ENCODE data around the gene NRIP1. TPM values are rescaled to one million over a fixed set of nuclear protein-coding genes. Genes with fewer than 3 reads are reported as not detected.

NRIP1 gene
- total RNA-seq, 2 donors from 2014 or later: 16.0 to 24.8 TPM

DNA sequence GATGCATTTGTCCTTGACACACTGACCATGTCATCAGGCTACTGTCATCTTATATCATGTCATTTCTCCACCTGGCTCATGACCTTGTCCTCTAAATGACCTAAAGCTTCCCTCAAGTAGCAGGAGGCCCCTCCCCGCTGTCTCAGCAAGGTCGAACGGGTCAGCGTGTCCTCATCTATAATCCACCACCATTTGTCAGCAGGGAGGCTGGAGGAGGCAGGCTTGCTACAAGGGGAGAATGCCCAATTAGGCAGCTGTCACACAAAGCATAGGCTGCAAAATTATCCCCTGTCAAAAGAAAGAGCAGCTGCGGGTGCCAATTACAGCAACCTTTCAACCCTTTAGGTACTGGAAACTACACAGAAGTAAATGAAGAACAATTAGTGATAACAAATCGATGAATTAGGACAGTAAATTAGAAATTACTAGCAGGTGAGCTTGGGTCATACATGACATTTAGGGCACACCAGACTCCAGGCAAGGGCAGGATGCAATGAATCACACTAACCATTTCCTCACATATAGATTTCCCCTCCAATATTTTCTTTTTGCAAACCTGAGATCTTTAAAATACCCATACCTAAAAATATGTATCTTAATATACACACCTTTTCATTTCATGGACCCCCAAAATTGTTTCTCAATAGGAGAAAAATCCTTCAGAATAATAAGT lies 61.2 kb downstream of the NRIP1 start:
- H3K27ac Mint-ChIP-seq: no peak overlapping the region
- no peaks in the 10 kb centered on the region for H3K36me3 Mint-ChIP-seq
- H3K4me3 Mint-ChIP-seq: no peak overlapping the region
- no peaks in the 10 kb centered on the region for H3K27me3 Mint-ChIP-seq
- H3K9me3 Mint-ChIP-seq: no peaks in the 10 kb centered on the region
- DNase-seq (ENCODE audit: low spot score) (no peak), ATAC-seq (no peak)
- peaks cover 31 to 41% of the 10 kb centered on the region in 2 donors for H3K4me1 Mint-ChIP-seq (ENCODE audit: low read depth in 2 of 2)

DNA sequence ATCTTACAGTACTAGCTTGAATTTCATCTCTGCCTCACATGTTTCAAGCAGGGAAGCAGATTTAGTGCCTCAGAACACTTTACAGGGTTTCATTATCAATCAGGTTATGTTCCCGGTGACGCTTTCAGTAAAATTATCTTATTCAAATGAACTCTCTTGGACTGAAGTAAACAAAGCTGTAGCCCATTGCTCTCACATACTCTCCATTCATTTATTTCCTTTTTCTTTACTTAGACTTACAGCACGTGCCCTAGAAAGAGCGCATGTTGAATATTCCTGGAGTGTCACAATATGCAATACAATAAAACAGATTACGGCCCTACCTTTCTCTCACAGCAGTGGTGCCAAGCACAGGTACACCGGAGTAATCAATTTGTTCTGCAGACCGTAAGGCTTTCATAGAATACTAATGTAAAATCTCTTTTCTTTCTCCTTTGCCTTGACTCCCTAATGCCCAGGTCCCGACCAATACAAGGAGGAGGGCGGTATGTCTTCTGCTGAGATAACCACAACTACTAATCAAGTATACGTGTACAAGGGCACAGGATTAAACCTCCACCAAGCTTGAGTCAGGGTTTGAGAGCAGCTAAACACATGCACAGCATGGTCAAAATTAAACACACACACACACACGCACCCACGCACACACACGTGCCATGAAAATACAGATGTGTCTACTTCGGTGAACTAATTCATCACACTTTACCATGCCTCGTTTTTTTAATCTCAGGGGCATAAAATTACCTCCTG lies 62.8 kb downstream of the NRIP1 start:
- Mint-ChIP-seq H3K4me1 (ENCODE audit: low read depth in 2 of 2) (peaks cover 31 to 47% of the 10 kb centered on the region in 2 donors), H3K27ac (no peak overlapping the region), H3K36me3 (no peaks in the 10 kb centered on the region)

DNA sequence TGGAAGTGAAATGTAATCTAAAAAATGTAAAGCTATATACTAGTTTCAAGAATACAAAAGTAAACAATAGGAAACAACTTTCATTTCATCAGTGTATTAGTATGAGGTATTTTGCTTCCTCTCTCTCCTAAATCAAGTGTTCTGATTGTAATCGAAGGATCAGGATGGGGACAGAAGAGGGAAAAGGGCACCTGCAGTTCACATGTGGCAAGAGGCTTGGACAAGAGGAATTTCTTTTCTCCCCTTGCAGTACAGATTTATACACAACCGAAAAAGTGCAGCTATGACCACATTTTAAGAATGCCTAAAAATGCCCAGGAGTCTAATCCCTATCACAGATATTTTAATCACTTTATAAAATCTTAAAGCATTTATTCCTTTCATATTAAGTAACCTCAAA lies 63.7 kb downstream of the NRIP1 start:
- Mint-ChIP-seq H3K27ac (no peak overlapping the region), H3K36me3 (no peaks in the 10 kb centered on the region), H3K27me3 (no peaks in the 10 kb centered on the region), H3K9me3 (no peaks in the 10 kb centered on the region), H3K4me3 (no peak overlapping the region), H3K4me1 (ENCODE audit: low read depth in 2 of 2) (peaks cover 26 to 44% of the 10 kb centered on the region in 2 donors)
- DNase-seq (ENCODE audit: low spot score): no peak
- no peak for ATAC-seq

More for the DNA sequence above, 62.8 kb downstream of the NRIP1 start:
- no peak overlapping the region for H3K4me3 Mint-ChIP-seq
- H3K27me3 Mint-ChIP-seq: no peaks in the 10 kb centered on the region
- ATAC-seq: no peak
- no peaks in the 10 kb centered on the region for H3K9me3 Mint-ChIP-seq
- no peak for DNase-seq (ENCODE audit: low spot score)

DNA sequence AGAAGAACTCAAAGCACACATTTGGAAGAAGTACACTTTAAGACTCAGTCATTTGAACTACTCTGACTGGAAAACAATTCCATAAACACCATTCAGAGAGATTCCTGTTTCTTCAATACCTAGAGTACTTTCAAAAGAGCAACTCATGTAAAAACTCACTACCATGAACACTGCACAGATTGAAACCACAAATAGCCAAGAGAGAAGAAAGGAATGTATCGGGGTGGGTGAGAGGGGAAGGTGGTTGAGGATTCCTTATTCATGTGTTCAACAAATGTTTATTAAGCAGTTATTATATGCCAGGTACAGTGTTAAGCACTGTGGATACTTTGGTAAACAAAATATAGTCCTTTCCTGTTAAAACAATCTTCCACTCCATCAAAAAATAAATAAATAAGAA lies 64.7 kb downstream of the NRIP1 start:
- no peak overlapping the region for H3K27ac Mint-ChIP-seq
- H3K36me3 Mint-ChIP-seq: no peaks in the 10 kb centered on the region
- ATAC-seq (no peak), DNase-seq (ENCODE audit: low spot score) (no peak)
- H3K27me3 Mint-ChIP-seq: no peaks in the 10 kb centered on the region
- H3K9me3 Mint-ChIP-seq: no peaks in the 10 kb centered on the region
- peaks cover 20 to 38% of the 10 kb centered on the region in 2 donors for H3K4me1 Mint-ChIP-seq (ENCODE audit: low read depth in 2 of 2)
- H3K4me3 Mint-ChIP-seq: no peak overlapping the region

DNA sequence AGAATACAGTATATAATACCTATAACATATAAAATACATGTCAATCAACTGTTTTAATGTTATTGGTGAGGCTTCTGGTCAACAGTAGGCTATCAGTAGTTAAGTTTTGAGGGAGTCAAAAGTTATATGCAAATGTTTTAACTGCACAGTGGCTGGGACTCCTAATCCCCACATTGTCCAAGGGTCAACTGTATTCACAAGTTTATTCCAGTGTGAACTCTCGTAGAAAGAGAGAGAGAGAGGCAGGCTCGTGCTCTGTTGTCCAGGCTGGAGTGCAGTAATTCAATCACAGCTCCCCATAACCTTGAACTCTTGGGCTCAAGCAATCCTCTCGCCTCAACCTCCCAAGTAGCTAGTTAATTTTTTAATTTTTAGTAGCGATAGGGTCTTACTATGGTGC lies 66.0 kb downstream of the NRIP1 start:
- no peaks in the 10 kb centered on the region for H3K9me3 Mint-ChIP-seq
- H3K4me1 Mint-ChIP-seq (ENCODE audit: low read depth in 2 of 2): peaks cover 12 to 30% of the 10 kb centered on the region in 2 donors
- H3K4me3 Mint-ChIP-seq: no peak overlapping the region
- ATAC-seq: no peak
- no peak overlapping the region for H3K27ac Mint-ChIP-seq
- no peak for DNase-seq (ENCODE audit: low spot score)
- no peaks in the 10 kb centered on the region for H3K36me3 Mint-ChIP-seq
- no peaks in the 10 kb centered on the region for H3K27me3 Mint-ChIP-seq

DNA sequence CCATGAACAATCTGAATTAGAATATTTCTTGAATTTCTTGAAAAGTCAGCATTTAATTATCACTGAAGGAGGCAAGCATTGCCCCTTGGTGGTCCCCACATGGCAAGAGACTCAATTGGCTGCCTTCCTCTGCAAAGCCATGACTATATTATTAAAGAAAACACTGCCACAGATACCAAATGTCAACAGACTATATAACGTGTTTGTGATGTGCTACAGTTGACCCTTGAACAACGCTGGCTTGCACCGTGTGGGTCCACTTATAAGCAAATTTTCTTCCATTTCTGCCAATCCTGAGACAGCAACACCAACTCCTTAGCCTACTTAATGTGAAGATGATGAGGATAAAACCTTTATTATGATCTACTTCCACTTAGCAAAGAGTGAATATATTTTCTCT lies 66.5 kb downstream of the NRIP1 start:
- H3K36me3 Mint-ChIP-seq: no peaks in the 10 kb centered on the region
- H3K4me3 Mint-ChIP-seq: no peak overlapping the region
- no peak overlapping the region for H3K27ac Mint-ChIP-seq
- no peaks in the 10 kb centered on the region for H3K27me3 Mint-ChIP-seq
- peaks cover 8 to 26% of the 10 kb centered on the region in 2 donors for H3K4me1 Mint-ChIP-seq (ENCODE audit: low read depth in 2 of 2)
- no peaks in the 10 kb centered on the region for H3K9me3 Mint-ChIP-seq
- ATAC-seq (no peak), DNase-seq (ENCODE audit: low spot score) (no peak)

DNA sequence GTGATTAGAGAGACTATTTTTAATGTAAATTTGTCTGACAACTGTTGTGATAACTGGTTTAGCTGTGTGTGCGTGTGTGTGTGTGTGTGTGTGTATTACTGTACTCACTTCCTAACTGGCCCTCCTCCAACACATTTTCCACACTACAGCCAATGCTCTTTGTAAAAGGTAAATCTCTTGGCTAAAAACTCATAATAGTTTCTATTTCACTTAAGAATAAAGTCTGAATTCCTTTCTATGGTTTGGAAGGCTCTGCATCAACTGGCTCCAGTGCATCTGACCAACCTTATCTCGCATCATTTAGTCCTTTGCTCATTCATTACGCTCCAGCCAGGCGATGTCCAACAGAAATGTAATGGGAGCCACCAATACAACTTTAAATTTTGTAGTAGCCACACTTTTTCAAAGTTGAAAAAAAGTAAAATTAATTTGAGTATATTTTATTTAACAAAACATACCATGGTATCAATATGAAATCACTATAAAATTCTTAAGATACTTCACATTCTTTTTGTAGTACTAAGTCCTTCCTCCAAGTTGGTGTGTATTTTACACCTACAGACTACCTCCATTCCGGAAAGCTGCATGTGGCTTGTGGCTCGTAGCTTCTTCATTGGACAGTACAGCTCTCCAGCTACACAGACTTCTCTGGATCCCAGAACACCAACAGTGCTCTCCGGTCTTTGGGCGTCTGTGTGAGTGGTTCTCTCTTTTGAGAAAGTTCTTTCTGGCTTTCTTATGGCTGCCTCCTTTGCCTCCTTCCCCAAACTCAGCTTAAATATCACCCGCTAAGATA lies 68.9 kb downstream of the NRIP1 start:
- Mint-ChIP-seq H3K9me3 (no peaks in the 10 kb centered on the region), H3K27me3 (no peaks in the 10 kb centered on the region), H3K36me3 (no peaks in the 10 kb centered on the region), H3K4me1 (ENCODE audit: low read depth in 2 of 2) (peaks cover 5 to 24% of the 10 kb centered on the region in 2 donors), H3K27ac (no peak overlapping the region), H3K4me3 (no peak overlapping the region)
- DNase-seq (ENCODE audit: low spot score) (no peak), ATAC-seq (no peak)

DNA sequence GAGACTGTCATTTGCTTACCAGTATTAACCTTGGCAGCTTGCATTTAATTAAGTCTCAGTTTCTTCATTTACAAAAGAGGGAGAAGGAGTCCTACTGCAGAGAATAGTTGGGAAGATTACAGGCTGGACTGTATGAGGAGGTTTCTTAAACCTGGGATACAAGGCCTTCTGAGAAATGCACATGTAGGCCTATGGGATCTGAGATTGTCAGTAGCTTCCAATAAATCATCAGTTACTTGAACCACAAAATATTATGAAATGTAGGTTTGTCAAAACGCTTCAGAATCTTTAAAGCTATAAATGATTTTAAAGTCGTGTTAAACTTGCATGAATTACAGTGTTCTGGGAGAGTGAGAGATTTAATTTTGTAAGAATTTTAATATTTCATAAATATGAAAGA lies 69.6 kb downstream of the NRIP1 start:
- ATAC-seq (no peak), DNase-seq (ENCODE audit: low spot score) (no peak)
- H3K36me3 Mint-ChIP-seq: no peaks in the 10 kb centered on the region
- peaks cover 5 to 27% of the 10 kb centered on the region in 2 donors for H3K4me1 Mint-ChIP-seq (ENCODE audit: low read depth in 2 of 2)
- no peaks in the 10 kb centered on the region for H3K27me3 Mint-ChIP-seq
- H3K4me3 Mint-ChIP-seq: no peak overlapping the region
- H3K27ac Mint-ChIP-seq: no peak overlapping the region
- H3K9me3 Mint-ChIP-seq: no peaks in the 10 kb centered on the region

DNA sequence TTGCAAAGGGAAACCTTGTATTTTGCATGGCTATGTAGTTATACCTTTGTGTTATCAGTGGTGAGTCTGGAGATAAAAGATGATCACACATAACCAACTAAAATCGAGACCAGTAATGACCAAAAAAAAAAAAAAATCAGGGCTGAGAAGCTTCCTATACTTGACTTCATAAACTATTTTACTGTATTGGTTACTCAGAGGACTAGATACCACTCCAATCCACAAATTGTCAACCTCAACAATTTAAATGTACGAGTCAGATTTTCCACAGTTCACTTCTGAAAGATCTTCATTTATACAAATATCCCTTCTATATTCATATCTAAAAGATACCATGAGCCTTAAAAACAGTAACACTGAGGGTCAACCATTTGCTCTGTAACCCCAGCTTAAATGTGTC lies 71.7 kb downstream of the NRIP1 start:
- Mint-ChIP-seq H3K27ac (no peak overlapping the region), H3K4me1 (ENCODE audit: low read depth in 2 of 2) (peaks cover 5 to 27% of the 10 kb centered on the region in 2 donors), H3K36me3 (no peaks in the 10 kb centered on the region), H3K27me3 (no peaks in the 10 kb centered on the region), H3K4me3 (no peak overlapping the region), H3K9me3 (no peaks in the 10 kb centered on the region)
- no peak for DNase-seq (ENCODE audit: low spot score)
- no peak for ATAC-seq

DNA sequence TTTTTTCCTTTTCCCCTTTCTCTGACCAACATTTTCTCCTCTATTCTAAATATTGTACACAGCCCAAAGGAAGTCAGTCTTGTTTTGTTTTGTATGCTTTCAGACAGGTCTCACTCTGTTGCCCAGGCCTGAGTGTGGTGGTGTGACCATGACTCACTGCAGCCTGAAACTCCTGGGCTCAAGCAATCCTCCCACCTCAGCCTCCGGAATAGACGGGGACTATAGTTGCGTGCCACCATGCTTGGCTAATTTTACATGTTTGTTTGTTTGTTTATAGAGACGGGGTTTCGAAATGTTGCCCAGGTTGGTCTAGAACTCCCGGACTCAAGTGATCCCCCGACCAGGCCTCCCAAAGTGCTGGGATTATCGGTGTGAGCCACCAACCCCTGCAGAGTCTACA lies 72.8 kb downstream of the NRIP1 start:
- Mint-ChIP-seq H3K27ac (peak overlapping the region in 1 of 2 donors; percentile 28), H3K4me3 (no peak overlapping the region), H3K9me3 (no peaks in the 10 kb centered on the region), H3K27me3 (no peaks in the 10 kb centered on the region), H3K4me1 (ENCODE audit: low read depth in 2 of 2) (peaks cover 5 to 26% of the 10 kb centered on the region in 2 donors), H3K36me3 (no peaks in the 10 kb centered on the region)
- DNase-seq (ENCODE audit: low spot score) (no peak), ATAC-seq (no peak)

DNA sequence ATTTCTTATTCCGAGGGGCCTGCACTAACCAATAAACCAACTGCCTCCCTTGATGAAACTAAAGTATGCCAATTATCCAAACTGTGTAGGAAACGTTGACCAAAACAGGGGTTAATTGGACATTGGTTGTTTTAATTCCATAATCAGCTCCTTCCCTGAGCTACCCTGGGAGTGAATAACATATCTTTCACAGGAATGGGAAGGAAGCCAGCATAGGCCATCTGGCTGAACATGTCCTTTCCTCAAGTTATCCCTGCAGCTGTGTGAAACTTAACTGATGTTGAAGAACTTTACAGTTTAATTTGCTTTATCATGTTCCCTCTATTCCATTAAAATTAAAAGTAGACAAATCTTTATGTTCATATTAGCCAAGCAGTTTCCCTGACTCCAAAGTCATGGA lies 75.4 kb downstream of the NRIP1 start:
- DNase-seq (ENCODE audit: low spot score): no peak
- Mint-ChIP-seq H3K4me1 (ENCODE audit: low read depth in 2 of 2) (peaks cover 5 to 19% of the 10 kb centered on the region in 2 donors), H3K27me3 (no peaks in the 10 kb centered on the region), H3K4me3 (no peak overlapping the region), H3K27ac (no peak overlapping the region), H3K9me3 (no peaks in the 10 kb centered on the region), H3K36me3 (no peaks in the 10 kb centered on the region)
- ATAC-seq: no peak

DNA sequence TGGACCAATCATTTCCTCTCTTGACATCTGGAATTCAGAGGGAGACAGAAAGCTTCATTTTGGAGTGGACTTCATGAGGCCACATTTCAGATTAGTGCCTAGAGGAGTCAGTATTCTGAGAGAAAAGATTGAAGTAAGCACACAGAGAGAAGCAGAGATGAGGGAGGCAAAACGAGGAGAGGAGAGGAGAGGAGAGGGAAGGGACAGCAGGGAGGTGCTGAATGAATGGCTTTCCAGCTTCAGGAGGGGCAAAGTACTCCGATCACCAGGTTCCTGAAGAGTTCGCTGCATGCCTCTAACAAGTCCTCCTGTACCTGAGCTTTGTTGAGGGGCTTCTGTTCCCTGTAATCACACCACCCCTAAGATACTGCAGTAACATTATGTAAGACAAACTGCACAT lies 76.0 kb downstream of the NRIP1 start:
- H3K27me3 Mint-ChIP-seq: no peaks in the 10 kb centered on the region
- ATAC-seq: no peak
- no peaks in the 10 kb centered on the region for H3K36me3 Mint-ChIP-seq
- no peak overlapping the region for H3K4me3 Mint-ChIP-seq
- H3K4me1 Mint-ChIP-seq (ENCODE audit: low read depth in 2 of 2): peaks cover 5 to 22% of the 10 kb centered on the region in 2 donors
- no peaks in the 10 kb centered on the region for H3K9me3 Mint-ChIP-seq
- no peak for DNase-seq (ENCODE audit: low spot score)
- no peak overlapping the region for H3K27ac Mint-ChIP-seq

DNA sequence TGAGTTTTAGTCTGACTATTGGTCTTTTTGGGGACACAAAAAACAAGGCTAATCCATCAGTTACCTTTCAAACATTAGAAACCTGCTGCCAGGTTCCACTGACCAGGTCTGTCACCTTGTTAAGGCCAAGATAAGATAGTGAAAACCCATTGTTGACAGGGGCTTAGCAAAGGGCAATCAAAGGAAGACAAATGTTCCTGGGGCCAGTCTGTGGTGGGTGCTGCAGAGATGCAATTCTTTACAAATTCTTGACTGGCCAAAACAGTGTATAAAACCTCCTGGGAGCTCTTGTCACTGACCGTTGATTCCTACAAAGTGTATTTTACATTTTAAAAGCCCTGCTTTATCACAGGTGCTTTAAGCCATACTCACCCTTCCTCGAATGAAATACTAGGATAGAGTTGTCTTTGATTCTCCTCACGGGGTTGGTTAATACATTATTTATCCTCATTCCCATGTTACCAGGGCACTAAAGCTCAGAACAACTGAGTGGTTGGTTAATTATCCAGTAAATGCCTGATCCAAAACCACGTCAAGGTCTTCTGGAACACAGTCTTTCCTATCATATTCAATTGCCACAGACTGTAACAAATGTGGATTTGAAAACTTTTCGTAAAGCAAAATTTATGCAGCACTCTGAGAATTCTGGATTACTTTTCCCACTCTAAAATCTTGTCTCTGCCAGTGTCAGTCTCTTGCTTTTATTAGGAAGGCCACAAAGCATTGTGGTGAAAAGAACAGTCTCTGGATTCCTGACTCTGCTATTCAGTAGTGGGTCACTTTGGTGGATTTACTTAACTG lies 77.2 kb downstream of the NRIP1 start:
- Mint-ChIP-seq H3K4me1 (ENCODE audit: low read depth in 2 of 2) (peaks cover 10 to 29% of the 10 kb centered on the region in 2 donors), H3K27me3 (no peaks in the 10 kb centered on the region), H3K27ac (no peak overlapping the region), H3K9me3 (no peaks in the 10 kb centered on the region), H3K36me3 (no peaks in the 10 kb centered on the region), H3K4me3 (no peak overlapping the region)
- DNase-seq (ENCODE audit: low spot score): no peak
- ATAC-seq: no peak

Measured in natural killer cell treated with Interleukin-12 subunit alpha and Interleukin-12 subunit beta and Interleukin-15 and Interleukin-18, amount 100 ng/mL, for 72 hours (primary cell).